Fibroblast of pulmonary artery (primary cell): ENCODE measurements around the gene TMTC1.
A peak's percentile ranks its signal among the peaks of the same experiment; 100 is the strongest.

Source experiments
- DNase-seq: peaks from one replicate; pipeline ENCODE4 v3.0.0-alpha.2; 2010; ENCODE audit warnings: low read depth
- H3K4me3 ChIP-seq: replicated peaks from 2 replicates; pipeline ENCODE4 v1.5.1; 2011; ENCODE audit warnings: low read depth, mild to moderate bottlenecking, control low read depth, low read length, moderate library complexity
- TF ChIP-seq, protein P1 (sequence below): IDR thresholded peaks from 2 replicates; pipeline ENCODE4 v1.5.1; 2011; ENCODE audit warnings: mild to moderate bottlenecking, control low read depth, low read length, inconsistent platforms; ENCODE audit errors: missing control alignments

Gene TMTC1

DNA sequence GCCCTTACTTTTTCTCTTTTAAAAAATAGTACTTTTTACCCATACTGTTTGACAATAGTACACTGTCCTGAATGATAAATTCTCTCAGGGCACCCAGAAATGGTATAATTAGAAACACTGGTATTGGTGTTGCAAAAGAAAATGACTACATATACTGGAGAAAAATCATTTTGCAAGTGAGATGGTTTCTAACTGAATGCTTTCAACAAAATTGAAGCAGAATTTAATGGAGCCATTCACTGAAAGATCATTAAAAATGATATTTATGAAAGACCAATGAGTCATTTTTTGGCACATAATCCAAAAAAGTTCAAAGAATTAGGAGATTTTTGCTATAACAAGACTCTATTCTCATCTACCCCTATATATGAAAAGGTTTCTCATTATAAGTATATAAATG lies 68.8 kb downstream of the TMTC1 start:
- no peak overlapping the region for H3K4me3 ChIP-seq
- TF ChIP-seq, protein P1, sequence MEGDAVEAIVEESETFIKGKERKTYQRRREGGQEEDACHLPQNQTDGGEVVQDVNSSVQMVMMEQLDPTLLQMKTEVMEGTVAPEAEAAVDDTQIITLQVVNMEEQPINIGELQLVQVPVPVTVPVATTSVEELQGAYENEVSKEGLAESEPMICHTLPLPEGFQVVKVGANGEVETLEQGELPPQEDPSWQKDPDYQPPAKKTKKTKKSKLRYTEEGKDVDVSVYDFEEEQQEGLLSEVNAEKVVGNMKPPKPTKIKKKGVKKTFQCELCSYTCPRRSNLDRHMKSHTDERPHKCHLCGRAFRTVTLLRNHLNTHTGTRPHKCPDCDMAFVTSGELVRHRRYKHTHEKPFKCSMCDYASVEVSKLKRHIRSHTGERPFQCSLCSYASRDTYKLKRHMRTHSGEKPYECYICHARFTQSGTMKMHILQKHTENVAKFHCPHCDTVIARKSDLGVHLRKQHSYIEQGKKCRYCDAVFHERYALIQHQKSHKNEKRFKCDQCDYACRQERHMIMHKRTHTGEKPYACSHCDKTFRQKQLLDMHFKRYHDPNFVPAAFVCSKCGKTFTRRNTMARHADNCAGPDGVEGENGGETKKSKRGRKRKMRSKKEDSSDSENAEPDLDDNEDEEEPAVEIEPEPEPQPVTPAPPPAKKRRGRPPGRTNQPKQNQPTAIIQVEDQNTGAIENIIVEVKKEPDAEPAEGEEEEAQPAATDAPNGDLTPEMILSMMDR: no peak
- DNase-seq: no peak

DNA sequence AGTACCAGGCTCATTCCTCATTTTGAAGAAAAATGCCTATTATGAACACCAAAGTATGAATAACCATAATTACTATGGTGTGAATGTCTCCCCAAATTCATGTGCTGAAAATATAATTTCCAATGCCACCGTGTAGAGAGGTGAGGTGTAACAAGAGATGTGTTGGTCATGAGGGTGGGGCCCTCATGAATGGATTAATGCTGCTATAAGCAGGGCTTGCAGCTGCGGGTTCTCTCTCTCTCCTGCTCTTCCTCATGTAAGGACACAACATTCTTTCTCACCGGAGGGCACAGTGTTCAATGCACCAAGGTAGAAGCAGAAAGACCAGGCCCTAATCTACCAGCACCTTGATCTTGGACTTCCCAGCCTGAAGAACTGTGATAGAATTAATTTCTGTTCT lies 70.0 kb downstream of the TMTC1 start:
- no peak for DNase-seq
- no peak overlapping the region for H3K4me3 ChIP-seq
- TF ChIP-seq, protein P1: no peak

DNA sequence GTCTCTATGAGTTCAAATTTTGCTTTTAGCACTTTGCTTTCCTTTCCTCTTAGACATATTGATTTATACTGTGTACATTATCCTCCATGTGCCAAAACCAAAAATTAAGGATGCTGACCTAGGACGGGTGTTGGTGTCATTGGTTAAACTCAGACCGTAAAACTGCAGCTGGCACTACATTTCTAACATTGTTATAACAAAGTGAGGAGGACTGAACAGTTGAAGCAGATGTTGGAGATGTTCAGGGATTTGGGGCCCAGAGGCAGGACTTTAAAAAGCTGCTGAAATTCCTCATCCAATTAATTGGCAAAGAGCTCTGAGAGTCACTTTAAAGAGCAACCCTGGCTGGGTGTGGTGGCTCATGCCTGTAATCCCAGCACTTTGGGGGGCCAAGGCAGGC lies 72.4 kb downstream of the TMTC1 start:
- TF ChIP-seq, protein P1: no peak
- no peak for DNase-seq

DNA sequence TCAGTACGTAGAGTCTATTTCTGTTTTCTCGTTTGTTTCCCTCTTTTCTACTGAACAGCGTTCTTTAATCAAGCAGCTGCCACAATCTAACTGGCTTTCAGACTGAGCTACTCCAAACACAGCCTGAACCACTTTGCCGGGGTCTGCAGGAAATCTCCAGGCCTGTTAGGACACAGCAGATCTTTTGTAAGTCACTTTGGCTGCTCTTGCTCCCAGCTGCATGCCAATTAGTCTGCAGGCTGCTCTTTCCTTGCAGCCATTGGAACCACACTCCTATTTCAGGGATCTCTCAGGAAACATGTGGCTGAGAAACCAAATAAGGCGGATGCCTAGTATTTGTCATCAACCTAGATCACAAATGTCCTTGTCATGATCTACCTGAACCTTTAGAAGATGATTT lies 73.6 kb downstream of the TMTC1 start:
- H3K4me3 ChIP-seq: no peak overlapping the region
- peak; percentile 36 for DNase-seq
- TF ChIP-seq, protein P1: no peak

More for the DNA sequence above, 72.4 kb downstream of the TMTC1 start:
- no peak overlapping the region for H3K4me3 ChIP-seq

DNA sequence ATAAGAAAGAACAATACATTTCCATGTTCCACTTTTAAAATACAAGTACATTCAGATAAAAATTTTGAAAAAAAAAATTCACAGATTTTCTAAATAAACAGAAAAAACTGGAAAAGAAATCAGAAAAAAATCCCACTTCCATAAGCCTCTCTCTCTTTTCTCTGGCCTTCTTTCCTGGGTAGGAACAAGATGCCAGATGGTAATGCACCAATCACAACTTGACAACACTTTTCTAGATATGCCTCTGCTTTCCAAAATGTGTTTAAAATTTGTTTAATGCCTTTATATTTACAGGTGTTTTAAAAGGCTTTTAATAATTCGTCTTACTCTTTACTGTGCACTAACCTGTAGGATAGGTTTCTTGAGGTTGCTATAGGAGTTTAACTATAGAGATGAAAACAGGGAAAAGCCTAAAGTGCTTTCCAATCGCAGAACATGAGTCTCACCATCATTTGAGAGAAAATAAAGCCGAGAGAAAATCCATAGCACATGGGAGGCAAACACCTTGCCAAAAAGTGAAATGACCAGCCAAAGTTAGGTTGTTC lies 74.2 kb downstream of the TMTC1 start:
- no peak for DNase-seq
- TF ChIP-seq, protein P1: no peak
- no peak overlapping the region for H3K4me3 ChIP-seq

DNA sequence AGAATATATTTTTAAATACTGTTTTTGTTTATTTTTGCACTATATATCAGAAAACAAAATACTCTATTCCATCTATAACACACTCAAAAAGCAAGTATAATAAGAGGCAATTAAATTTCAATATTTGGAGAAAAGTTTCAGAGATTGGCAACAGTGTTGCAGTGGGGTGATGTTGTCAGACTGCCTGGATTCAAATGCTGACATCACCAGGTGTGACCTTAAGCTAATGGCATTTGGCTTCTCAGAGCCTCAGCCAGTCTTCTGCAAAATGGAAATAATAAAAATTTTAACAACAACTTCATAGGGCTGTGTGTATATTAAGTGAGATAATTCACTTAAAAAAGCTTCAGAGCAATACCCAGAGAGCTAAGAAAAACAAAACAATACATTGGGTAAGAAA lies 74.7 kb downstream of the TMTC1 start:
- H3K4me3 ChIP-seq: no peak overlapping the region
- no peak for DNase-seq
- TF ChIP-seq, protein P1: no peak

DNA sequence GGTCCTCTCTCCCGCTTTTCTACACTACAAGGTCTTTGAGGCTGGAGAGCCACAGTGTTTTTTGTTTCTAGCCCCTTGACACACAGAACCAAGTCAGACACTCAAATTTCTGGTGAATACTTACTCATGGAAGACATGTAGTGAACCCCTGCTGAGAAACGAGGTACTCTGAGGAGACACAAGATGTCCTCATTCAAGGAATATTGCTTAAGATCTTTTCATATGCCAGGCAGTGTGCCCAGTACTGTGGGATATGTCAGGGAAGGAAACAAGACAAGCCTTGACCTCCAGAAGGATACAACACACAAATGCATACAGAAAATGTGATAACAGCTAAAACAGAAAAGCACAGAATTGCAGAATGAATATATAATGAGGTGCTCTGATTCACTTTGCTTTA lies 75.9 kb downstream of the TMTC1 start:
- DNase-seq: peak; percentile 45
- TF ChIP-seq, protein P1: no peak
- no peak overlapping the region for H3K4me3 ChIP-seq
